Measurements from ENCODE around the gene SBK3.

- TF ChIP-seq POLR2A (IDR thresholded peaks at IDR 0.05) (no peak), POLR2AphosphoS5 (IDR thresholded peaks at IDR 0.05) (no peak)
- TF ChIP-seq, protein P1, sequence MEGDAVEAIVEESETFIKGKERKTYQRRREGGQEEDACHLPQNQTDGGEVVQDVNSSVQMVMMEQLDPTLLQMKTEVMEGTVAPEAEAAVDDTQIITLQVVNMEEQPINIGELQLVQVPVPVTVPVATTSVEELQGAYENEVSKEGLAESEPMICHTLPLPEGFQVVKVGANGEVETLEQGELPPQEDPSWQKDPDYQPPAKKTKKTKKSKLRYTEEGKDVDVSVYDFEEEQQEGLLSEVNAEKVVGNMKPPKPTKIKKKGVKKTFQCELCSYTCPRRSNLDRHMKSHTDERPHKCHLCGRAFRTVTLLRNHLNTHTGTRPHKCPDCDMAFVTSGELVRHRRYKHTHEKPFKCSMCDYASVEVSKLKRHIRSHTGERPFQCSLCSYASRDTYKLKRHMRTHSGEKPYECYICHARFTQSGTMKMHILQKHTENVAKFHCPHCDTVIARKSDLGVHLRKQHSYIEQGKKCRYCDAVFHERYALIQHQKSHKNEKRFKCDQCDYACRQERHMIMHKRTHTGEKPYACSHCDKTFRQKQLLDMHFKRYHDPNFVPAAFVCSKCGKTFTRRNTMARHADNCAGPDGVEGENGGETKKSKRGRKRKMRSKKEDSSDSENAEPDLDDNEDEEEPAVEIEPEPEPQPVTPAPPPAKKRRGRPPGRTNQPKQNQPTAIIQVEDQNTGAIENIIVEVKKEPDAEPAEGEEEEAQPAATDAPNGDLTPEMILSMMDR (IDR thresholded peaks at IDR 0.05) = no peak
Measured at GRCh38 chr19:55508120-55508519, 37.2 kb downstream of the SBK3 start.

Data from stomach (tissue), 4 donors.